ENCODE data around the gene ALS2.

ALS2 gene

DNA sequence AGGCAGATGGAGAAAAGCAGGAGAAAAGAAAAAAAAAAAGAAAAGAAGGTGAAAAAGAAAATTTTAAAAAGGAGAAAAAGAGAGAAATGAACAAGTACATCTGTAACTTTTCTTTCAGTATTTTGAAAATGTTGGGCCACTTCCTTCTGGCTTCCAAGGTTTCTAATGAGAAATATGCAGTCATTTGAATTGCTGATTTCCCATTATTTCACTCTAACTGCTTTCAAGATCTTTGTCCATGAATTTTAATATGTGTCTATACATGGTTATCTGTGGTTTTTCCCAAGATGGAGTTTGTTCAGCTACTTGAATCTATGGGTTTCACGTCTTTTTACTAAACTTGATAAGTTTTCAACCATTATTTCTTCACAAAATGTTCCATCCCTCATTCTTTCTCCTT, 68.0 kb downstream of the ALS2 start:
- Mint-ChIP-seq H3K36me3 (ENCODE audit: low read depth) (peaks cover 71% of the 10 kb centered on the region), H3K27ac (no peak overlapping the region), H3K9me3 (no peaks in the 10 kb centered on the region), H3K4me3 (no peak overlapping the region), H3K4me1 (no peaks in the 10 kb centered on the region), H3K27me3 (ENCODE audit: low read depth) (no peaks in the 10 kb centered on the region)
- no peak for TF ChIP-seq CTCF (IDR thresholded peaks at IDR 0.05; ENCODE audit: unreplicated experiment in 3 of 3)

DNA sequence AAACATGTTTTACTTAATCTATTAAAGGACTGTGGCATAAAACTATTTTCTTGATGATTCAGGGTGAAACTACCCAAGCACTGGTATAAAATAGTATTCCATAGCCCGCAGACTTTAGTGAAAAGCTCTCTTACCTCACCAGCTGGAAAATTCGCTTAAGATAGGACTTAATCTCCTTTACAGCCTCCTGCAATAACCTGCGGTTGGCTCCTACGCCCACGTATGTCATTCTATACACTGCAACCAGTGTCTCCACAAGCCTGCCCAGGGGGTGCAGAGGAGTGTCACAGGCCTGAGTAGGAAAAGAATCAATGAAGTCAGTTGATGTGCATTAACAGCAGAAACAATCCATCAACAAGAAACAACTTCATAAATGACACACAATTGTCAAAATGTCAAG, 71.0 kb downstream of the ALS2 start:
- Mint-ChIP-seq H3K27ac (no peak overlapping the region), H3K4me1 (no peaks in the 10 kb centered on the region), H3K4me3 (no peak overlapping the region), H3K36me3 (ENCODE audit: low read depth) (peaks cover 68% of the 10 kb centered on the region), H3K9me3 (no peaks in the 10 kb centered on the region), H3K27me3 (ENCODE audit: low read depth) (no peaks in the 10 kb centered on the region)
- TF ChIP-seq CTCF (IDR thresholded peaks at IDR 0.05; ENCODE audit: unreplicated experiment in 3 of 3), result no peak

- Mint-ChIP-seq H3K4me1 (no peaks in the 10 kb centered on the region), H3K9me3 (no peaks in the 10 kb centered on the region), H3K4me3 (no peak overlapping the region), H3K27ac (no peak overlapping the region), H3K36me3 (ENCODE audit: low read depth) (peaks cover 68% of the 10 kb centered on the region), H3K27me3 (ENCODE audit: low read depth) (no peaks in the 10 kb centered on the region)
- no peak for TF ChIP-seq CTCF (IDR thresholded peaks at IDR 0.05; ENCODE audit: unreplicated experiment in 3 of 3)
These were observed 71.7 kb downstream of the ALS2 start for GRCh38 chr2:201709049-201709448.

DNA sequence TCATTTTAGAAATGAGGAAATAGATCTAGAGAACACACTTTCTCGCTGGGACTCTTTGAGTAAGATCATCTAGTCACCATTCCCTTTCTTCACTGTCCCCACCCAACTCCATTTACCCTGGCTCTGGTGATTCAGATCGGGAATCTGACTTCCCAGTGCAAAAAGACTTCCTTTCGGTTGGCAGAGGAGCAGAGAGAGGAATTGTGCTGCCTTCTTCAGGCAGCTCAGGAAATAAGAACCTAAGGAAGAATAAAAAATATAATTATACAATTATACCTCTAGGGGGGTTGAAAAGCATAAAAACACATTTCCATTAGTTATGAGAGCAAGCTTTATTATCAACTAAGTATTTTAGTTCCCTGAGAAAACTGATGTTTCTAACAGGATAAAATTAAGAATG, 73.0 kb downstream of the ALS2 start:
- Mint-ChIP-seq H3K27me3 (ENCODE audit: low read depth) (no peaks in the 10 kb centered on the region), H3K36me3 (ENCODE audit: low read depth) (peaks cover 72% of the 10 kb centered on the region), H3K4me3 (no peak overlapping the region), H3K4me1 (no peaks in the 10 kb centered on the region), H3K9me3 (no peaks in the 10 kb centered on the region), H3K27ac (no peak overlapping the region)
- TF ChIP-seq CTCF (IDR thresholded peaks at IDR 0.05; ENCODE audit: unreplicated experiment in 3 of 3), result no peak

- H3K4me1 Mint-ChIP-seq, result no peaks in the 10 kb centered on the region
- TF ChIP-seq CTCF (IDR thresholded peaks at IDR 0.05; ENCODE audit: unreplicated experiment in 3 of 3), result no peak
- H3K27ac Mint-ChIP-seq, result no peak overlapping the region
- no peak overlapping the region for H3K4me3 Mint-ChIP-seq
- H3K36me3 Mint-ChIP-seq (ENCODE audit: low read depth), result peaks cover 72% of the 10 kb centered on the region
- no peaks in the 10 kb centered on the region for H3K9me3 Mint-ChIP-seq
- H3K27me3 Mint-ChIP-seq (ENCODE audit: low read depth), result no peaks in the 10 kb centered on the region
These were observed 73.6 kb downstream of the ALS2 start for GRCh38 chr2:201707142-201707541.

- peaks cover 74% of the 10 kb centered on the region for H3K36me3 Mint-ChIP-seq (ENCODE audit: low read depth)
- no peak overlapping the region for H3K4me3 Mint-ChIP-seq
- no peaks in the 10 kb centered on the region for H3K27me3 Mint-ChIP-seq (ENCODE audit: low read depth)
- H3K4me1 Mint-ChIP-seq, result peaks cover under 1% of the 10 kb centered on the region
- no peak for TF ChIP-seq CTCF (IDR thresholded peaks at IDR 0.05; ENCODE audit: unreplicated experiment in 3 of 3)
- H3K27ac Mint-ChIP-seq, result no peak overlapping the region
- H3K9me3 Mint-ChIP-seq, result no peaks in the 10 kb centered on the region
These were observed 76.2 kb downstream of the ALS2 start for GRCh38 chr2:201704536-201704935.
